GM12891 (cell line): ENCODE results near the gene PPP6C.

Experiments
- PAX5 ChIP-seq: IDR thresholded peaks from 2 replicates; pipeline ENCODE4 v1.6.1; 2011; ENCODE audit warnings: low read length, moderate library complexity, mild to moderate bottlenecking; ENCODE audit not compliant: insufficient read depth, severe bottlenecking
- POLR2A ChIP-seq: IDR thresholded peaks from 2 replicates; pipeline ENCODE4 v1.6.1; 2011; ENCODE audit warnings: low read depth, low read length, control low read depth
- POLR2AphosphoS5 ChIP-seq: IDR thresholded peaks from 2 replicates; pipeline ENCODE4 v1.6.1; 2011; ENCODE audit warnings: low read depth, low read length, control low read depth
- SPI1 ChIP-seq: IDR thresholded peaks from 2 replicates; pipeline ENCODE4 v1.6.1; 2011; ENCODE audit warnings: low read depth, low read length, control low read depth
- TAF1 ChIP-seq: IDR thresholded peaks from 2 replicates; pipeline ENCODE4 v1.6.1; 2011; ENCODE audit warnings: low read depth, low read length, control low read depth

GRCh38 chr9:125150349-125151245, 39.0 kb downstream of the PPP6C start:
- TF ChIP-seq POLR2A (no peak), SPI1 (no peak), POLR2AphosphoS5 (no peak), TAF1 (no peak), PAX5 (no peak)
